H1 (cell line): Measurements from ENCODE around the gene TSPOAP1. TPM values are rescaled to one million over a fixed set of nuclear protein-coding genes. Genes with fewer than 3 reads are reported as not detected.

Experiments used
- CTCF ChIA-PET: fragments of 300-600 bp; sonication (Branson Sonifier 250); formaldehyde crosslinking; loops from one replicate; lab custom pipeline; 2021; ENCODE audit not compliant: partially characterized antibody; lab: Charles Lee
- POLR2A ChIA-PET: fragments of 300-600 bp; sonication (Branson Sonifier 250); formaldehyde crosslinking; loops from one replicate; lab custom pipeline; 2021; ENCODE audit warnings: inconsistent platforms; ENCODE audit not compliant: partially characterized antibody; lab: Charles Lee
- DNase-seq, 2 experiments: peaks; one replicate each; pipeline versions ENCODE4 v3.0.0 to v3.0.0-alpha.2; 2010 to 2022; ENCODE audit warnings: low spot score in 2 of 2, low read depth in 1 of 2, mixed read lengths in 1 of 2
- FAIRE-seq: peaks from 2 replicates; lab custom pipeline; 2011; peaks lifted over from hg19 to GRCh38; lab: Jason Lieb, UNC
- H2AFZ ChIP-seq: 2 replicates; pipeline ENCODE4 v1.8.1; 2012; ENCODE audit warnings: low read length, inconsistent platforms
- H2AK5ac ChIP-seq: 2 replicates; pipeline ENCODE4 v1.6.1; 2013; ENCODE audit warnings: low read depth, low read length
- H2BK120ac ChIP-seq: replicated peaks from 2 replicates; pipeline ENCODE3; 2013; ENCODE audit warnings: low read depth, low read length, inconsistent platforms
- H2BK12ac ChIP-seq: 2 replicates; pipeline ENCODE4 v1.6.1; 2013; ENCODE audit warnings: low read depth, low read length
- H2BK15ac ChIP-seq: 2 replicates; pipeline ENCODE4 v1.6.1; 2013; ENCODE audit warnings: low read length
- H2BK20ac ChIP-seq: 2 replicates; pipeline ENCODE4 v1.6.1; 2013; ENCODE audit warnings: low read length
- H2BK5ac ChIP-seq: 2 replicates; pipeline ENCODE4 v1.6.1; 2013; ENCODE audit warnings: low read depth, low read length
- H3K14ac ChIP-seq: 2 replicates; pipeline ENCODE4 v1.6.1; 2013; ENCODE audit warnings: inconsistent platforms; ENCODE audit not compliant: insufficient read length
- H3K18ac ChIP-seq: 2 replicates; pipeline ENCODE4 v1.6.1; 2013; ENCODE audit warnings: low read length; ENCODE audit errors: extremely low read depth
- H3K23ac ChIP-seq: 2 replicates; pipeline ENCODE4 v1.6.1; 2013; ENCODE audit warnings: inconsistent platforms; ENCODE audit not compliant: insufficient read length
- H3K23me2 ChIP-seq: 2 replicates; pipeline ENCODE4 v1.6.1; 2013; ENCODE audit warnings: low read depth, low read length
- H3K27ac ChIP-seq: 2 replicates; pipeline ENCODE4 v1.6.1; 2011; ENCODE audit warnings: low read depth, low read length, inconsistent platforms
- H3K27me3 ChIP-seq, 4 experiments: replicated peaks in 1 of 4; 1 replicate in 1 of 4; 2 replicates in 3 of 4; pipeline versions ENCODE4 v1.6.1 to v1.8.1; 2011 to 2013; ENCODE audit warnings: low read length in 3 of 4, mild to moderate bottlenecking in 3 of 4, inconsistent platforms in 2 of 4, mixed read lengths in 2 of 4, moderate library complexity in 1 of 4; ENCODE audit not compliant: control insufficient read depth in 3 of 4, insufficient read depth in 3 of 4; ENCODE audit errors: extremely low read depth in 1 of 4
- H3K36me3 ChIP-seq, 4 experiments: 2 replicates each; pipeline versions ENCODE4 v1.6.1 to v1.8.1; 2011 to 2013; ENCODE audit warnings: mild to moderate bottlenecking in 4 of 4, low read length in 3 of 4, moderate library complexity in 2 of 4, control low read depth in 1 of 4, inconsistent platforms in 1 of 4; ENCODE audit not compliant: insufficient read depth in 4 of 4, control insufficient read depth in 2 of 4
- H3K4ac ChIP-seq: replicated peaks from 2 replicates; pipeline ENCODE3; 2013; ENCODE audit warnings: low read length, low read depth, mixed read lengths, inconsistent platforms; ENCODE audit not compliant: insufficient read length
- H3K4me1 ChIP-seq, 4 experiments: replicated peaks in 1 of 4; 1 replicate in 1 of 4; 2 replicates in 3 of 4; pipeline versions ENCODE4 v1.6.1 to v1.8.1; 2011 to 2013; ENCODE audit warnings: low read length in 3 of 4, inconsistent platforms in 2 of 4, mixed read lengths in 1 of 4; ENCODE audit not compliant: insufficient read depth in 4 of 4, control insufficient read depth in 3 of 4
- H3K4me2 ChIP-seq, 2 experiments: 2 replicates each; pipeline versions ENCODE4 v1.6.1 to v1.8.1; 2011 to 2013; ENCODE audit warnings: low read depth in 2 of 2, low read length in 2 of 2, control low read depth in 1 of 2, inconsistent platforms in 1 of 2, mild to moderate bottlenecking in 1 of 2; ENCODE audit not compliant: insufficient read depth in 1 of 2
- H3K4me3 ChIP-seq, 4 experiments: fragments of 200-600, 300-600 bp in 1 of 4; sonication (generic), shearing (Covaris generic), sonication (Bioruptor Twin) in 1 of 4; 2 replicates each; pipeline versions ENCODE4 v1.5.1 to v1.8.1; 2011 to 2016; ENCODE audit warnings: low read length in 4 of 4, low read depth in 3 of 4, control low read depth in 2 of 4, inconsistent platforms in 2 of 4, mild to moderate bottlenecking in 2 of 4, mixed read lengths in 1 of 4, moderate library complexity in 1 of 4; ENCODE audit not compliant: insufficient read depth in 2 of 4; ENCODE audit errors: extremely low read depth in 1 of 4
- H3K56ac ChIP-seq: replicated peaks from 2 replicates; pipeline ENCODE3; 2013; ENCODE audit warnings: low read depth, mild to moderate bottlenecking, mixed read lengths, low read length, inconsistent platforms; ENCODE audit not compliant: insufficient read length
- H3K79me1 ChIP-seq: 2 replicates; pipeline ENCODE4 v1.6.1; 2013; ENCODE audit warnings: low read depth, low read length, control low read depth
- H3K79me2 ChIP-seq, 2 experiments: 2 replicates each; pipeline versions ENCODE4 v1.6.1 to v1.8.1; 2012 to 2013; ENCODE audit warnings: low read length in 2 of 2, mild to moderate bottlenecking in 2 of 2, inconsistent platforms in 1 of 2; ENCODE audit not compliant: insufficient read depth in 2 of 2, control insufficient read depth in 1 of 2
- H3K9ac ChIP-seq, 4 experiments: replicated peaks in 1 of 4; 1 replicate in 1 of 4; 2 replicates in 3 of 4; pipeline versions ENCODE4 v1.6.1 to v1.8.1; 2011 to 2013; ENCODE audit warnings: low read depth in 3 of 4, low read length in 3 of 4, control low read depth in 2 of 4, mild to moderate bottlenecking in 2 of 4, moderate library complexity in 2 of 4, inconsistent platforms in 1 of 4; ENCODE audit errors: extremely low read depth in 1 of 4
- H3K9me3 ChIP-seq, 2 experiments: 2 replicates each; pipeline versions ENCODE4 v1.6.1 to v1.8.1; 2012 to 2013; ENCODE audit warnings: mild to moderate bottlenecking in 2 of 2, moderate library complexity in 2 of 2, control low read depth in 1 of 2, inconsistent platforms in 1 of 2, low read depth in 1 of 2, low read length in 1 of 2, mixed read lengths in 1 of 2; ENCODE audit not compliant: insufficient read depth in 2 of 2
- H4K20me1 ChIP-seq, 2 experiments: replicated peaks in 1 of 2; 2 replicates each; pipeline versions ENCODE3 to v1.8.1; 2011 to 2013; ENCODE audit warnings: inconsistent platforms in 2 of 2, low read length in 2 of 2, mild to moderate bottlenecking in 1 of 2; ENCODE audit not compliant: insufficient read depth in 2 of 2, control insufficient read depth in 1 of 2
- H4K5ac ChIP-seq: 2 replicates; pipeline ENCODE4 v1.6.1; 2013; ENCODE audit warnings: low read length, low read depth, mixed read lengths, inconsistent platforms; ENCODE audit not compliant: insufficient read length
- H4K8ac ChIP-seq: 2 replicates; pipeline ENCODE4 v1.8.0; 2013; ENCODE audit warnings: mild to moderate bottlenecking, moderate library complexity, low read length, inconsistent platforms; ENCODE audit not compliant: insufficient read depth; ENCODE audit errors: extremely low read depth
- H4K91ac ChIP-seq: replicated peaks from 2 replicates; pipeline ENCODE3; 2013; ENCODE audit warnings: low read length, mixed read lengths, inconsistent platforms; ENCODE audit not compliant: insufficient read length
- GTF2F1 ChIP-seq: IDR thresholded peaks from 2 replicates; pipeline ENCODE4 v1.6.1; 2012; ENCODE audit warnings: low read depth, low read length, improper control_type of control experiment, borderline replicate concordance
- TAF7 ChIP-seq: optimal IDR thresholded peaks from 2 replicates; pipeline ENCODE3; 2011; ENCODE audit warnings: low read depth, mild to moderate bottlenecking, inconsistent platforms, low read length, moderate library complexity, borderline replicate concordance
- WGBS, 2 experiments: shearing (Covaris generic) in 1 of 2; methylation state at CpG; one replicate each; pipeline versions ENCODE4 v1.1.6 to v1.1.7; 2013 to 2015; ENCODE audit warnings: low lambda C conversion rate in 2 of 2, mixed read lengths in 2 of 2, inconsistent platforms in 1 of 2, low coverage in 1 of 2, missing lambda C conversion rate in 1 of 2; ENCODE audit not compliant: insufficient replicate concordance in 2 of 2, insufficient coverage in 1 of 2, insufficient read length in 1 of 2; ENCODE audit errors: extremely low coverage in 1 of 2, missing lambda C conversion rate in 1 of 2; 5-methylcytosine and 5-hydroxymethylcytosine counted together
- polyA plus RNA-seq, 7 experiments: library from polyadenylated mRNA; depleted of rRNA in 3 of 7; stranded (reverse) in 5 of 7; unstranded in 2 of 7; fragments of >200 nt in 5 of 7; fragments of 200-250 nt in 2 of 7; gene quantifications; 1 replicate in 5 of 7; 2 replicates in 1 of 7; 4 replicates in 1 of 7; pipeline versions ENCODE4 v1.2.1 to v1.2.3, GENCODE V29; 2011 to 2013; ENCODE audit warnings: missing spikeins in 2 of 7, mixed read lengths in 2 of 7
- total RNA-seq: library from RNA; stranded (reverse); fragmentation: NEBNext Ultra II Directional; extraction: Animal tissue kit (Norgen Biotek cat#: 25700); gene quantifications from 2 replicates; pipeline ENCODE4 v1.2.1, GENCODE V29; 2021

Gene TSPOAP1
- total and polyA plus RNA-seq, 2 of the 8 experiments (the other 6 are each of a cell fraction or from before 2014, with no cell fraction given) = 7.6 to 9.2 TPM

GRCh38 chr17:58282442-58282841 lies 46.2 kb downstream of the TSPOAP1 start:
- Histone ChIP-seq H2BK120ac (no peak overlapping the region), H3K23ac (no peak overlapping the region), H2AFZ (no peak overlapping the region), H4K5ac (no peak overlapping the region), H3K4me2 (no peak overlapping the region), H3K14ac (no peak overlapping the region), H3K27ac (no peak overlapping the region), H3K23me2 (no peaks in the 10 kb centered on the region), H2BK12ac (no peak overlapping the region), H3K79me1 (no peaks in the 10 kb centered on the region), H3K79me2 (no peaks in the 10 kb centered on the region), H3K9me3 (no peaks in the 10 kb centered on the region), H3K4me1 (peaks cover 0 to 8% (median 6%) of the 10 kb centered on the region in 4 experiments; a peak in 5 of 7 replicates), H3K4ac (no peak overlapping the region), H4K8ac (no peak overlapping the region), H2AK5ac (no peak overlapping the region), H3K27me3 (peaks cover 0 to 8% (median 0%) of the 10 kb centered on the region in 4 experiments; a peak in 3 of 7 replicates), H2BK20ac (no peak overlapping the region), H3K18ac (no peak overlapping the region), H4K20me1 (no peaks in the 10 kb centered on the region), H4K91ac (no peak overlapping the region), H2BK5ac (no peak overlapping the region; the same call in 1 of the 2 replicates), H3K9ac (no peak overlapping the region), H3K4me3 (no peak overlapping the region), H3K56ac (no peak overlapping the region), H3K36me3 (no peaks in the 10 kb centered on the region), H2BK15ac (no peak overlapping the region)
- WGBS, 2 experiments = 82% methylated on average over 6 of the region's 6 CpGs; no CpG with 5 or more reads in 1 of the 2 experiments
- DNase-seq = no peak
- ChIA-PET CTCF (interaction anchor here (0.6 to 7.9 kb wide), 2 partner anchors 20 to 814 kb away, joined by 3 to 75 read pairs; no protein-coding TSS in a partner anchor), POLR2A (interaction anchor here (0.6 to 1.5 kb wide), 2 partner anchors 12 to 33 kb away, joined by 3 read pairs; no protein-coding TSS in a partner anchor)
- no peak for FAIRE-seq
- no peak for TF ChIP-seq TAF7
- TF ChIP-seq GTF2F1 = no peak
